ENCODE results near the gene SKAP1.

The SKAP1 gene

DNA sequence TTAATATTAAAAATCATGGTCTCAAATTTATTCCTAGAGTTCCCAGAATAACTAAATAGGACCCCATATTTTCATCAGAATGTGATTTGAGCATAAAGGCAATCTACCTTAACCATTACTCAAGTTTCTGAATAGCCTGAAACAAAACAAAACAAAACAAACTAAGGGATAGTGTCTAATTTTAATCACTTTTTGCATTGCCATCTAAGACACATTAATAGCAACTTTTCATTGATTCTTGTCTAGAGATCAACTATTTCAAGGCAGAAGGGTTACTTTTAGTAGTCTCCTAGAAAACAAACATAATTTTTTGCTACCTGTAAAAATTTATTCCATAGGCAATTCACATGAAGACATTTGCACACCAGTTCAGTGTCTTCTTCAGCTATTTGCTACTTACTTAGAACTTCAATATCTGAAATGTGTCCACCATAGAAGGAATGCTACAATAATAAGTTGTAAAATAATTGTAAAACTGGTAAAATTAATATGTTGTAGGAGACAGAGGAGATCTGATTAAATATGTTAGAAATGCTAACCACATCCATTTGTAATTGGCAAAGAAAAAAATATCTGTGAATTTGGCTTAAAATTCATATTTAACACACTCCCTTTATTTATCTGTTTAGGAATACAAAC, 94.7 kb downstream of the SKAP1 start:
- no peaks in the 10 kb centered on the region for H3K4me1 ChIP-seq (ENCODE audit: control insufficient read depth in 1 of 2, insufficient read depth in 2 of 2, low read length in 2 of 2)

DNA sequence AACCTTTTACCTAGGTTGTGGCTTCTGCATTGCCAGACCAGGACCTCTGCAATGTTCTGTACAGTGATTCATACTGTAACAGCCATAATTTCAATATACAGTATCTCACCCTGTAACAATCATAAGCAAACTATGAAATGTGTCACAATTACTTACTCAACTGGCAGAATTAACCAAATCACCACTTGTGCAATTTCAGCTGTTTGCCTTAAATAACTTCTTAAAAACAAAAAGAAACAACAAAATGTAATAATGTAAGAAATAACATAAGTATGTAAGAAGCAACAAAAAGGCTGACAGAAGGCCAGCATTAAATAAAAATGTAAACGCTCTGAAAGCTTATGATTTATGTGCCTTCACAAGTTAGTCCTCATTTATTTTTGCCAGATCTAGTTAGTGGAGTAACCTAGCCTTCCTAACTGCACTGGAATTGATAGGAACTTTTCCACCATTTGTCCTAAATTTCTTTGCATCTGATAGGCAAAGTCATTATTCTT, 96.9 kb downstream of the SKAP1 start:
- H3K27me3 ChIP-seq (ENCODE audit: low read depth, low read length), result peaks cover 12% of the 10 kb centered on the region
- H3K4me3 ChIP-seq (ENCODE audit: low read depth in 1 of 2, low read length in 2 of 2), result no peak overlapping the region
- H3K27ac ChIP-seq (ENCODE audit: low read length), result no peak overlapping the region
- H3K4me1 ChIP-seq (ENCODE audit: control insufficient read depth in 1 of 2, insufficient read depth in 2 of 2, low read length in 2 of 2), result no peaks in the 10 kb centered on the region
- H3K9me3 ChIP-seq (ENCODE audit: control insufficient read depth in 1 of 2, low read length in 2 of 2), result no peaks in the 10 kb centered on the region
- H3K36me3 ChIP-seq (ENCODE audit: control insufficient read depth in 1 of 2, insufficient read depth in 2 of 2, low read length in 2 of 2), result no peaks in the 10 kb centered on the region

More for the DNA sequence above, 94.7 kb downstream of the SKAP1 start:
- H3K27me3 ChIP-seq (ENCODE audit: low read depth, low read length), result peaks cover 12% of the 10 kb centered on the region
- H3K36me3 ChIP-seq (ENCODE audit: control insufficient read depth in 1 of 2, insufficient read depth in 2 of 2, low read length in 2 of 2), result no peaks in the 10 kb centered on the region
- H3K4me3 ChIP-seq (ENCODE audit: low read depth in 1 of 2, low read length in 2 of 2), result no peak overlapping the region
- no peak overlapping the region for H3K27ac ChIP-seq (ENCODE audit: low read length)
- no peaks in the 10 kb centered on the region for H3K9me3 ChIP-seq (ENCODE audit: control insufficient read depth in 1 of 2, low read length in 2 of 2)

DNA sequence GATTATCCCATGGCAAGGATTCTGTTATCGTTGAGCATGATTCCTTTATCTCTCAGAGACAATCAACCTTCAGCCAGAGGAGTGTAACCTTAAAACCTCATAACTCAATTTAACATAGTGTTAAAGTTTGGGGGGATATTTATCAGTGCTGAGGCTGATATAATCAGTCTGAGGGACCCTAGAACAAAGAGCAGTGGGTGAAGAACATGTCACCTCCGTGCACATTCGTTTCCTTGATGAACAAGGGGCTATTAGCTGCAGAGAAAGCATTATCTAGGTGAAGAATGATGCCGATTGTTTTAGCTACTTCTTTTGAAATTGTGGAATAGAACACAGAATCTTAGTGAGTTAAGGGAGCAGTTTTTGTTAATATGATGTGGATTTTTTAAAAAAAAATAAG, 99.1 kb downstream of the SKAP1 start:
- Histone ChIP-seq H3K27me3 (ENCODE audit: low read depth, low read length) (peaks cover 12% of the 10 kb centered on the region), H3K27ac (ENCODE audit: low read length) (no peak overlapping the region), H3K4me3 (ENCODE audit: low read depth in 1 of 2, low read length in 2 of 2) (no peak overlapping the region), H3K9me3 (ENCODE audit: control insufficient read depth in 1 of 2, low read length in 2 of 2) (peaks cover 0 to 2% of the 10 kb centered on the region in 2 donors), H3K4me1 (ENCODE audit: control insufficient read depth in 1 of 2, insufficient read depth in 2 of 2, low read length in 2 of 2) (no peaks in the 10 kb centered on the region), H3K36me3 (ENCODE audit: control insufficient read depth in 1 of 2, insufficient read depth in 2 of 2, low read length in 2 of 2) (no peaks in the 10 kb centered on the region)

GRCh38 chr17:48330421-48330820, 99.6 kb downstream of the SKAP1 start:
- Histone ChIP-seq H3K36me3 (ENCODE audit: control insufficient read depth in 1 of 2, insufficient read depth in 2 of 2, low read length in 2 of 2) (no peaks in the 10 kb centered on the region), H3K4me1 (ENCODE audit: control insufficient read depth in 1 of 2, insufficient read depth in 2 of 2, low read length in 2 of 2) (no peaks in the 10 kb centered on the region), H3K9me3 (ENCODE audit: control insufficient read depth in 1 of 2, low read length in 2 of 2) (peaks cover 0 to 2% of the 10 kb centered on the region in 2 donors), H3K27me3 (ENCODE audit: low read depth, low read length) (peaks cover 12% of the 10 kb centered on the region), H3K27ac (ENCODE audit: low read length) (no peak overlapping the region), H3K4me3 (ENCODE audit: low read depth in 1 of 2, low read length in 2 of 2) (no peak overlapping the region)

- Histone ChIP-seq H3K4me3 (ENCODE audit: low read depth in 1 of 2, low read length in 2 of 2) (no peak overlapping the region), H3K27me3 (ENCODE audit: low read depth, low read length) (peaks cover 12% of the 10 kb centered on the region), H3K4me1 (ENCODE audit: control insufficient read depth in 1 of 2, insufficient read depth in 2 of 2, low read length in 2 of 2) (no peaks in the 10 kb centered on the region), H3K27ac (ENCODE audit: low read length) (no peak overlapping the region), H3K9me3 (ENCODE audit: control insufficient read depth in 1 of 2, low read length in 2 of 2) (peaks cover 0 to 2% of the 10 kb centered on the region in 2 donors), H3K36me3 (ENCODE audit: control insufficient read depth in 1 of 2, insufficient read depth in 2 of 2, low read length in 2 of 2) (no peaks in the 10 kb centered on the region)
Observed at GRCh38 chr17:48328457-48328856, 101.6 kb downstream of the SKAP1 start.

GRCh38 chr17:48326310-48326709, 103.7 kb downstream of the SKAP1 start:
- no peaks in the 10 kb centered on the region for H3K36me3 ChIP-seq (ENCODE audit: control insufficient read depth in 1 of 2, insufficient read depth in 2 of 2, low read length in 2 of 2)
- no peak overlapping the region for H3K4me3 ChIP-seq (ENCODE audit: low read depth in 1 of 2, low read length in 2 of 2)
- H3K27ac ChIP-seq (ENCODE audit: low read length), result no peak overlapping the region
- H3K9me3 ChIP-seq (ENCODE audit: control insufficient read depth in 1 of 2, low read length in 2 of 2), result peaks cover 0 to 2% of the 10 kb centered on the region in 2 donors
- peaks cover 10% of the 10 kb centered on the region for H3K27me3 ChIP-seq (ENCODE audit: low read depth, low read length)
- no peaks in the 10 kb centered on the region for H3K4me1 ChIP-seq (ENCODE audit: control insufficient read depth in 1 of 2, insufficient read depth in 2 of 2, low read length in 2 of 2)

- Histone ChIP-seq H3K36me3 (ENCODE audit: control insufficient read depth in 1 of 2, insufficient read depth in 2 of 2, low read length in 2 of 2) (no peaks in the 10 kb centered on the region), H3K9me3 (ENCODE audit: control insufficient read depth in 1 of 2, low read length in 2 of 2) (no peaks in the 10 kb centered on the region), H3K4me1 (ENCODE audit: control insufficient read depth in 1 of 2, insufficient read depth in 2 of 2, low read length in 2 of 2) (no peaks in the 10 kb centered on the region), H3K27me3 (ENCODE audit: low read depth, low read length) (no peaks in the 10 kb centered on the region), H3K27ac (ENCODE audit: low read length) (no peak overlapping the region), H3K4me3 (ENCODE audit: low read depth in 1 of 2, low read length in 2 of 2) (no peak overlapping the region)
Observed at GRCh38 chr17:48322060-48322459, 108.0 kb downstream of the SKAP1 start.

DNA sequence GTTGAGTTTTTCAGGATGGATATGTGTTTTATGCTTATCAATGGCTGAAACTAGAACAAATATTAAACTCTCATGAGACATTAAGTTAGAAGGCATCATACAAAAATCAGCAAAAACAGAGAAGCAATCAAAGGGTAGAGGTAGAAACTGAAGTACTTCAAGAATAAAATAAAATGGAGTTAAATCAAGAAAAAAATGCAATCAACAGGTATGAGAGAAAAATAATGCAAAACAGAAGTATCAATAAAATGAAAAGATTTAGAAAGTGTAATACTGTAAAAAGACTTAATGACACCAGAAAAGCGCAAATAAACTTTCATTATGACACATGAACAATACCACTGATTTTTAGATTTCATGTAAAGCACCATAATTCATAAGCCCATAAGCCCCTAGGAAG, 112.3 kb downstream of the SKAP1 start:
- Histone ChIP-seq H3K27me3 (ENCODE audit: low read depth, low read length) (no peaks in the 10 kb centered on the region), H3K9me3 (ENCODE audit: control insufficient read depth in 1 of 2, low read length in 2 of 2) (no peaks in the 10 kb centered on the region), H3K27ac (ENCODE audit: low read length) (no peak overlapping the region), H3K36me3 (ENCODE audit: control insufficient read depth in 1 of 2, insufficient read depth in 2 of 2, low read length in 2 of 2) (no peaks in the 10 kb centered on the region), H3K4me3 (ENCODE audit: low read depth in 1 of 2, low read length in 2 of 2) (no peak overlapping the region), H3K4me1 (ENCODE audit: control insufficient read depth in 1 of 2, insufficient read depth in 2 of 2, low read length in 2 of 2) (no peaks in the 10 kb centered on the region)

DNA sequence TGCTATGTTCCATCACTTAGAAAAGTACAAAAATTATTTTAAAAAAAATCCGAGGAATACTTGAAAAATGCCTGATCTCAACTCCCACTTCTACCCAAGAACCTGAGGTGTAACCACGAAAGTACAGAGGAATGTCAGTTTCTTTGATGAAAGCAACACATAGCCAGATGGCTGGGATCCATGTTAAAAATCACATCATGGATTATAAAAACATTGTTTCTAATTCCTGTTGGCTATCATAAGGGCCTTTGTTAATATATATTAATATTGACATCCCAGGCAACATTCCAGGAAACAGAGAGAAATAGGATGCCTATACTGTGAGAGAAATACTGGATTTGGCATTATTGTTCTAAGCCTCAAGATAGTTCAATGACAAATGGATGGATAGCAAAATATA, 115.3 kb downstream of the SKAP1 start:
- H3K4me3 ChIP-seq (ENCODE audit: low read depth in 1 of 2, low read length in 2 of 2), result no peak overlapping the region
- H3K27ac ChIP-seq (ENCODE audit: low read length), result no peak overlapping the region
- H3K36me3 ChIP-seq (ENCODE audit: control insufficient read depth in 1 of 2, insufficient read depth in 2 of 2, low read length in 2 of 2), result no peaks in the 10 kb centered on the region
- H3K9me3 ChIP-seq (ENCODE audit: control insufficient read depth in 1 of 2, low read length in 2 of 2), result no peaks in the 10 kb centered on the region
- H3K27me3 ChIP-seq (ENCODE audit: low read depth, low read length), result peaks cover 15% of the 10 kb centered on the region
- no peaks in the 10 kb centered on the region for H3K4me1 ChIP-seq (ENCODE audit: control insufficient read depth in 1 of 2, insufficient read depth in 2 of 2, low read length in 2 of 2)

DNA sequence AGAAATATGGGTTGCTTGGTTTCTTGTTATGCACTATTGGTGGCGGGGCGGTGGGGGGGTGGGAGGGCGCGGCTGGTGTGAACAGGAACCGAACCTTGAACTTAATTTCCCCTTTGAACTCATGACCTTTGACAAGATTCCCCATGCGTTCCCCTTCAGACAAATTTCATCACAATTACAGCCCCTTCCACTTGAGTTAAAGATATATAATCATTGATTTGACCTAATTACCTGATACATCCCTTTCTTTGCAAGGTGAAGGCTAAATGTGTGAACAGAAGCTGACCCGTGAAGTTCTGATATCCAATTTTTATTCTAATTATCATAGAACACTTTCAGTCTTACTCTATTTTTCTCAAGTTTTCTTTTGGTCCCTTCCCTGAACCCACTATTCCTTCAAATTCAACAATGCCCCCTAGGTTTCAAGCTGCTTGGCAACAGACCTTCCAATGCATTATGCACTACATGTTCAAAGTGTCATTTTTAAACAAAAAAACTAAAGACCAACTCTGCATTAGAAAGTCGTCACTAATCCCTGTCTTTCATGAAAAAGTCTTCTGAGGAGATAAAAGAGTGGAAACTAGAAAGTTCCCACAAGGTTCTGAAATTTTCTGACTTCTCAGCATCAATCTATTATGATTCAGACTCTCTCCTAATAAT, 116.8 kb downstream of the SKAP1 start:
- Histone ChIP-seq H3K9me3 (ENCODE audit: control insufficient read depth in 1 of 2, low read length in 2 of 2) (no peaks in the 10 kb centered on the region), H3K27ac (ENCODE audit: low read length) (no peak overlapping the region), H3K4me3 (ENCODE audit: low read depth in 1 of 2, low read length in 2 of 2) (no peak overlapping the region), H3K4me1 (ENCODE audit: control insufficient read depth in 1 of 2, insufficient read depth in 2 of 2, low read length in 2 of 2) (no peaks in the 10 kb centered on the region), H3K27me3 (ENCODE audit: low read depth, low read length) (peaks cover 15% of the 10 kb centered on the region), H3K36me3 (ENCODE audit: control insufficient read depth in 1 of 2, insufficient read depth in 2 of 2, low read length in 2 of 2) (no peaks in the 10 kb centered on the region)

DNA sequence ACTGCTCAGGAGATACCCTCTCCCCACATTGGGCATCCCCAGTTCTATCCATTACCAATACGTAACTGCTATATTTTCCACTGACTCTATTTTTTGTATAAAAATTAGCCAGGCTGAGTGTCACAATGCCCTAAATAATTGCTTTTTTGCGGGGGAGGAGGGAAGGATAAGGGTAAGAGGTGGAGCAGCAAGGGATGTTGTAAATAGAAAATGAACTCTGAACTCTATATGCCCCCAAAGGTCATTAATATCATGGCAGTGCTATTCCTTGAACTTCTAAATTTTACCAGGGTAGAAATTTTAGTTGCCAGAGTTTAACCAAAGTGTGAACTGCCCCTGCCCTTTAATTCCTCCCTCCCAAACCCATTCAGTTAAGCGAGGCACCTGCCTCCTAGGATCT, 118.7 kb downstream of the SKAP1 start:
- Histone ChIP-seq H3K4me1 (ENCODE audit: control insufficient read depth in 1 of 2, insufficient read depth in 2 of 2, low read length in 2 of 2) (no peaks in the 10 kb centered on the region), H3K4me3 (ENCODE audit: low read depth in 1 of 2, low read length in 2 of 2) (no peak overlapping the region), H3K9me3 (ENCODE audit: control insufficient read depth in 1 of 2, low read length in 2 of 2) (no peaks in the 10 kb centered on the region), H3K27ac (ENCODE audit: low read length) (no peak overlapping the region), H3K36me3 (ENCODE audit: control insufficient read depth in 1 of 2, insufficient read depth in 2 of 2, low read length in 2 of 2) (no peaks in the 10 kb centered on the region), H3K27me3 (ENCODE audit: low read depth, low read length) (peaks cover 15% of the 10 kb centered on the region)

All from muscle layer of duodenum (tissue), 2 donors.